ENCODE data around the gene TKFC.

GRCh38 chr11:61339490-61339878, 6.5 kb downstream of the TKFC start:
- no peak for TF ChIP-seq POLR2AphosphoS5 (IDR thresholded peaks at IDR 0.05)
- TF ChIP-seq, protein P1, sequence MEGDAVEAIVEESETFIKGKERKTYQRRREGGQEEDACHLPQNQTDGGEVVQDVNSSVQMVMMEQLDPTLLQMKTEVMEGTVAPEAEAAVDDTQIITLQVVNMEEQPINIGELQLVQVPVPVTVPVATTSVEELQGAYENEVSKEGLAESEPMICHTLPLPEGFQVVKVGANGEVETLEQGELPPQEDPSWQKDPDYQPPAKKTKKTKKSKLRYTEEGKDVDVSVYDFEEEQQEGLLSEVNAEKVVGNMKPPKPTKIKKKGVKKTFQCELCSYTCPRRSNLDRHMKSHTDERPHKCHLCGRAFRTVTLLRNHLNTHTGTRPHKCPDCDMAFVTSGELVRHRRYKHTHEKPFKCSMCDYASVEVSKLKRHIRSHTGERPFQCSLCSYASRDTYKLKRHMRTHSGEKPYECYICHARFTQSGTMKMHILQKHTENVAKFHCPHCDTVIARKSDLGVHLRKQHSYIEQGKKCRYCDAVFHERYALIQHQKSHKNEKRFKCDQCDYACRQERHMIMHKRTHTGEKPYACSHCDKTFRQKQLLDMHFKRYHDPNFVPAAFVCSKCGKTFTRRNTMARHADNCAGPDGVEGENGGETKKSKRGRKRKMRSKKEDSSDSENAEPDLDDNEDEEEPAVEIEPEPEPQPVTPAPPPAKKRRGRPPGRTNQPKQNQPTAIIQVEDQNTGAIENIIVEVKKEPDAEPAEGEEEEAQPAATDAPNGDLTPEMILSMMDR (IDR thresholded peaks at IDR 0.05), result no peak

All from esophagus muscularis mucosa (tissue), 3 donors.